Measurements from ENCODE around the gene CFAP77.

CFAP77 gene

GRCh38 chr9:132539096-132539495, 129.1 kb downstream of the CFAP77 start:
- H3K27ac ChIP-seq (ENCODE audit: low read depth, low read length): no peak overlapping the region
- H3K36me3 ChIP-seq (ENCODE audit: low read length): no peaks in the 10 kb centered on the region
- H3K4me3 ChIP-seq (ENCODE audit: insufficient read depth, low read length, poor library complexity, severe bottlenecking): no peak overlapping the region
- H3K4me2 ChIP-seq (ENCODE audit: low read depth, low read length, poor library complexity, severe bottlenecking): no peak overlapping the region
- H4K20me1 ChIP-seq (ENCODE audit: low read depth, low read length): no peaks in the 10 kb centered on the region
- H2AFZ ChIP-seq (ENCODE audit: low read depth, low read length, severe bottlenecking): no peak overlapping the region
- no peaks in the 10 kb centered on the region for H3K9me2 ChIP-seq (replicated peaks; ENCODE audit: insufficient read depth, low read length)
- H3K9me3 ChIP-seq (ENCODE audit: insufficient read depth, low read length): peaks cover 5% of the 10 kb centered on the region; the same call in 1 of the 2 replicates
- no peaks in the 10 kb centered on the region for H3F3A ChIP-seq (ENCODE audit: insufficient read depth)
- TF ChIP-seq, protein P1, sequence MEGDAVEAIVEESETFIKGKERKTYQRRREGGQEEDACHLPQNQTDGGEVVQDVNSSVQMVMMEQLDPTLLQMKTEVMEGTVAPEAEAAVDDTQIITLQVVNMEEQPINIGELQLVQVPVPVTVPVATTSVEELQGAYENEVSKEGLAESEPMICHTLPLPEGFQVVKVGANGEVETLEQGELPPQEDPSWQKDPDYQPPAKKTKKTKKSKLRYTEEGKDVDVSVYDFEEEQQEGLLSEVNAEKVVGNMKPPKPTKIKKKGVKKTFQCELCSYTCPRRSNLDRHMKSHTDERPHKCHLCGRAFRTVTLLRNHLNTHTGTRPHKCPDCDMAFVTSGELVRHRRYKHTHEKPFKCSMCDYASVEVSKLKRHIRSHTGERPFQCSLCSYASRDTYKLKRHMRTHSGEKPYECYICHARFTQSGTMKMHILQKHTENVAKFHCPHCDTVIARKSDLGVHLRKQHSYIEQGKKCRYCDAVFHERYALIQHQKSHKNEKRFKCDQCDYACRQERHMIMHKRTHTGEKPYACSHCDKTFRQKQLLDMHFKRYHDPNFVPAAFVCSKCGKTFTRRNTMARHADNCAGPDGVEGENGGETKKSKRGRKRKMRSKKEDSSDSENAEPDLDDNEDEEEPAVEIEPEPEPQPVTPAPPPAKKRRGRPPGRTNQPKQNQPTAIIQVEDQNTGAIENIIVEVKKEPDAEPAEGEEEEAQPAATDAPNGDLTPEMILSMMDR (IDR thresholded peaks at IDR 0.05; ENCODE audit: insufficient read depth, low read length, poor library complexity, severe bottlenecking): no peak
- TF ChIP-seq EZH2phosphoT487 (conservative IDR thresholded peaks at IDR 0.05; ENCODE audit: low read length): no peak
- H3K9ac ChIP-seq (ENCODE audit: low read length): no peak overlapping the region
- H3K27me3 ChIP-seq (ENCODE audit: low read length): no peaks in the 10 kb centered on the region
- no peaks in the 10 kb centered on the region for H3K79me2 ChIP-seq (ENCODE audit: insufficient read depth, low read length)

GRCh38 chr9:132541051-132541450, 131.0 kb downstream of the CFAP77 start:
- Histone ChIP-seq H3K79me2 (ENCODE audit: insufficient read depth, low read length) (no peaks in the 10 kb centered on the region), H3K27ac (ENCODE audit: low read depth, low read length) (no peak overlapping the region), H4K20me1 (ENCODE audit: low read depth, low read length) (no peaks in the 10 kb centered on the region), H3K4me3 (ENCODE audit: insufficient read depth, low read length, poor library complexity, severe bottlenecking) (no peak overlapping the region), H2AFZ (ENCODE audit: low read depth, low read length, severe bottlenecking) (no peak overlapping the region), H3K9me2 (replicated peaks; ENCODE audit: insufficient read depth, low read length) (no peaks in the 10 kb centered on the region), H3K9me3 (ENCODE audit: insufficient read depth, low read length) (no peaks in the 10 kb centered on the region), H3K4me2 (ENCODE audit: low read depth, low read length, poor library complexity, severe bottlenecking) (no peak overlapping the region), H3F3A (ENCODE audit: insufficient read depth) (no peaks in the 10 kb centered on the region), H3K36me3 (ENCODE audit: low read length) (no peaks in the 10 kb centered on the region), H3K9ac (ENCODE audit: low read length) (no peak overlapping the region), H3K27me3 (ENCODE audit: low read length) (no peaks in the 10 kb centered on the region)
- TF ChIP-seq, protein P1 (IDR thresholded peaks at IDR 0.05; ENCODE audit: insufficient read depth, low read length, poor library complexity, severe bottlenecking): no peak
- no peak for TF ChIP-seq EZH2phosphoT487 (conservative IDR thresholded peaks at IDR 0.05; ENCODE audit: low read length)

DNA sequence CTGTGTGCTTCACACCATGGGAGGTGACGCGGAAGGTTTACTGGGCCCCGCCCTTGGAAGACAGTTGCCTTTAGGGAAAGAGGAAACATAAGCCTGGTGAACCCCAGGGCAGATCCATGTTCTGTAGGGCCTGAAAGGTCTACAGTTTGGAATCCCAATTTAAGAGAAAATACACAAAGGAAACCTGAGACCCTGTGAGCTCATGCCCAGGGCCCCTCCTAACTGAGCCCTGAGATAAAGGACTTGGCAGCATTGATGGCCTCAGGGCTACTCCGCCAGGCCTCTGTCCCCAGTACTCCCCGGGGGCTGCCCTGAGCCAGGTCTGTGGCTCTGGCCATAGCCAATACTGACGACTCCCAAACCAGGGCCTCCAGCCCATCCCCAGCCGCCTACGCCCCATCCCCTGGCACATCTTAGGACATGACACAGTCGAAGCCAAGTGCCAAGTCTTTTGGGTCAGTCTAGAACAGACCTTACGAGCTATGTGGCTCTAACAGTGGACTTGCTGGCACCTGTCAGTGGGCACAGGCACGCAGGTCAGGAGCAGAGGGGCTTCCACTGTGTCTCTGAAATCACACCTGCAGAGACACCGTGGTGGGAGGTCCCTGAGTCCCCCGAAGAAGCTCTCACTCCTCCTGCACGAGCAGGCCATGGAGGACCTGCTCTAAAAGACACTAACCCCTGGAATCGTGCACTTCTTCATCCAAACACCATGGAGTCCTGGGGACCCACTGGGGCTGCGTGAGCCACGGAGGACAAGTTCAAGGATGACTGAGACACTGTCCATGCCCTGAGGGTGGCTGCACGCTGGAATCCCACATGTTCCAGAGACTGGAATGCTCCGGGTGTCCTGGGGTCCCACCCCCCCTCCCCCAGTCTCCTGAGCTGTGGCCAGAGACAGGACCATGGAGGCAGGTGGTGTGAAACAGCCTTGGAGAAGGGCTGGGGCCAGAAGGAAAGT, 132.1 kb downstream of the CFAP77 start:
- Histone ChIP-seq H3K4me3 (ENCODE audit: insufficient read depth, low read length, poor library complexity, severe bottlenecking) (no peak overlapping the region), H3K27me3 (ENCODE audit: low read length) (no peaks in the 10 kb centered on the region), H3K9me2 (replicated peaks; ENCODE audit: insufficient read depth, low read length) (no peaks in the 10 kb centered on the region), H3K9me3 (ENCODE audit: insufficient read depth, low read length) (no peaks in the 10 kb centered on the region), H3K27ac (ENCODE audit: low read depth, low read length) (no peak overlapping the region), H3K9ac (ENCODE audit: low read length) (no peak overlapping the region), H3F3A (ENCODE audit: insufficient read depth) (peaks cover 2% of the 10 kb centered on the region; the same call in 1 of the 2 replicates), H3K36me3 (ENCODE audit: low read length) (no peaks in the 10 kb centered on the region), H3K4me2 (ENCODE audit: low read depth, low read length, poor library complexity, severe bottlenecking) (no peak overlapping the region), H3K79me2 (ENCODE audit: insufficient read depth, low read length) (no peaks in the 10 kb centered on the region), H2AFZ (ENCODE audit: low read depth, low read length, severe bottlenecking) (no peak overlapping the region), H4K20me1 (ENCODE audit: low read depth, low read length) (no peaks in the 10 kb centered on the region)
- TF ChIP-seq, protein P1 (IDR thresholded peaks at IDR 0.05; ENCODE audit: insufficient read depth, low read length, poor library complexity, severe bottlenecking): no peak
- TF ChIP-seq EZH2phosphoT487 (conservative IDR thresholded peaks at IDR 0.05; ENCODE audit: low read length): no peak

Data from SU-DHL-6 (cell line).